ENCODE data around the gene PRUNE2.

- no peak for TF ChIP-seq CTCF (IDR thresholded peaks at IDR 0.05)
- TF ChIP-seq POLR2AphosphoS5 (IDR thresholded peaks at IDR 0.05) = no peak
Measured at GRCh38 chr9:76725011-76725546, 180.8 kb downstream of the PRUNE2 start.

Data from prostate gland (tissue), 2 donors.